Fibroblast of gingiva (primary cell): ENCODE data around the gene PTPN20.

Experiments used
- DNase-seq: peaks from one replicate; pipeline ENCODE4 v3.0.0-alpha.2; 2011; ENCODE audit warnings: low read depth

PTPN20 gene

GRCh38 chr10:47021850-47022249 is 110.6 kb downstream of the PTPN20 start:
- DNase-seq, result no peak

GRCh38 chr10:47022311-47023131 is 111.3 kb downstream of the PTPN20 start:
- DNase-seq, result no peak

GRCh38 chr10:47023237-47024045 is 112.2 kb downstream of the PTPN20 start:
- no peak for DNase-seq

- no peak for DNase-seq
Observed at GRCh38 chr10:47024046-47024322, 112.8 kb downstream of the PTPN20 start.

- peak; percentile 18 for DNase-seq
Observed at GRCh38 chr10:47024399-47025252, 113.4 kb downstream of the PTPN20 start.

- no peak for DNase-seq
Observed at GRCh38 chr10:47025253-47025539, 114.0 kb downstream of the PTPN20 start.

- no peak for DNase-seq
Observed at GRCh38 chr10:47025540-47026300, 114.5 kb downstream of the PTPN20 start.

GRCh38 chr10:47026301-47027107 is 115.3 kb downstream of the PTPN20 start:
- DNase-seq, result no peak

- no peak for DNase-seq
Observed at GRCh38 chr10:47027108-47027783, 116.0 kb downstream of the PTPN20 start.

GRCh38 chr10:47027784-47028260 is 116.6 kb downstream of the PTPN20 start:
- DNase-seq, result no peak

- DNase-seq, result no peak
Observed at GRCh38 chr10:47028466-47028865, 117.2 kb downstream of the PTPN20 start.

GRCh38 chr10:47029181-47030009 is 118.2 kb downstream of the PTPN20 start:
- no peak for DNase-seq

GRCh38 chr10:47030191-47030703 is 119.0 kb downstream of the PTPN20 start:
- no peak for DNase-seq

GRCh38 chr10:47031211-47031900 is 120.1 kb downstream of the PTPN20 start:
- DNase-seq, result no peak

- DNase-seq, result peak; percentile 11
Observed at GRCh38 chr10:47031901-47032465, 120.8 kb downstream of the PTPN20 start.

GRCh38 chr10:47033081-47033480 is 121.9 kb downstream of the PTPN20 start:
- DNase-seq, result no peak

GRCh38 chr10:47033541-47034270 is 122.5 kb downstream of the PTPN20 start:
- DNase-seq, result no peak
